ENCODE results near the gene SRRM1.
"Not testable (repeated sequence)": the region's sequence is repeated elsewhere in the genome, so short reads cannot be mapped to it uniquely, and the experiment has no call there.

Gene SRRM1

DNA sequence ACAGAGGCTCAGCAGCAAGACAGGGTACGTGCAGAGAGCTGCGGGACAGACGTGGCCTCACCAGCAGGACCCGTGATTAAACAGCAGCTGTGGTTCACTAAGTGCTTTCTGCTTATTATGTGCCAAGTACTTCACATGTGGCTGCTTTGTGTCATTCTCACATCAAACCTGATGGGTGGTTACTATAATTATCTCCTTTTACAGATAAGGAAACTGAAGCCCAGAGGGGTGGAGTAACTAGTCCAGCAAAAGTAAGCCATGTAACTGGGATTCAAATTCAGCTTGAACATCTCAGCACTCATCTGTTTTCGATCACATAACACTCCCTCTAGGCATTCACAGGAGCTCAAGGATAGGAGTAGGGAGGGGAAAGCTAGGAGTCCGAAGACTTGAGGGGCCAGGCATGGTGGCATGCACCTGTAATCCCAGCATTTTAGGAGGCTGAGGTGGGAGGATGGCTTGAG is 51.3 kb downstream of the SRRM1 start:
- peak overlapping the region; percentile 59 for H3K4me3 ChIP-seq (IDR thresholded peaks at IDR 0.05; ENCODE audit: insufficient read depth, low read depth, low read length)
- peak overlapping the region; percentile 88 for H3K4me2 ChIP-seq
- TF ChIP-seq, protein P1, sequence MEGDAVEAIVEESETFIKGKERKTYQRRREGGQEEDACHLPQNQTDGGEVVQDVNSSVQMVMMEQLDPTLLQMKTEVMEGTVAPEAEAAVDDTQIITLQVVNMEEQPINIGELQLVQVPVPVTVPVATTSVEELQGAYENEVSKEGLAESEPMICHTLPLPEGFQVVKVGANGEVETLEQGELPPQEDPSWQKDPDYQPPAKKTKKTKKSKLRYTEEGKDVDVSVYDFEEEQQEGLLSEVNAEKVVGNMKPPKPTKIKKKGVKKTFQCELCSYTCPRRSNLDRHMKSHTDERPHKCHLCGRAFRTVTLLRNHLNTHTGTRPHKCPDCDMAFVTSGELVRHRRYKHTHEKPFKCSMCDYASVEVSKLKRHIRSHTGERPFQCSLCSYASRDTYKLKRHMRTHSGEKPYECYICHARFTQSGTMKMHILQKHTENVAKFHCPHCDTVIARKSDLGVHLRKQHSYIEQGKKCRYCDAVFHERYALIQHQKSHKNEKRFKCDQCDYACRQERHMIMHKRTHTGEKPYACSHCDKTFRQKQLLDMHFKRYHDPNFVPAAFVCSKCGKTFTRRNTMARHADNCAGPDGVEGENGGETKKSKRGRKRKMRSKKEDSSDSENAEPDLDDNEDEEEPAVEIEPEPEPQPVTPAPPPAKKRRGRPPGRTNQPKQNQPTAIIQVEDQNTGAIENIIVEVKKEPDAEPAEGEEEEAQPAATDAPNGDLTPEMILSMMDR (conservative IDR thresholded peaks at IDR 0.05; ENCODE audit: low read depth, low read length): 0 out of 2 replicates have a peak, but pooled peaks have one; percentile 15
- H3K27ac ChIP-seq: peak overlapping the region; percentile 60
- peaks cover 41% of the 10 kb centered on the region for H3K4me1 ChIP-seq (ENCODE audit: low read depth, poor library complexity, severe bottlenecking)
- H2AFZ ChIP-seq (ENCODE audit: low read depth): peak overlapping the region; percentile 68
- H4K20me1 ChIP-seq (ENCODE audit: insufficient read depth): no peaks in the 10 kb centered on the region
- no peaks in the 10 kb centered on the region for H3K36me3 ChIP-seq (ENCODE audit: insufficient read depth)
- H3K27me3 ChIP-seq (ENCODE audit: insufficient read depth, low read depth): no peaks in the 10 kb centered on the region
- no peaks in the 10 kb centered on the region for H3K79me2 ChIP-seq (ENCODE audit: insufficient read depth, low read depth)
- peak overlapping the region; percentile 26; the same call in 1 of the 2 replicates for H3K9ac ChIP-seq

DNA sequence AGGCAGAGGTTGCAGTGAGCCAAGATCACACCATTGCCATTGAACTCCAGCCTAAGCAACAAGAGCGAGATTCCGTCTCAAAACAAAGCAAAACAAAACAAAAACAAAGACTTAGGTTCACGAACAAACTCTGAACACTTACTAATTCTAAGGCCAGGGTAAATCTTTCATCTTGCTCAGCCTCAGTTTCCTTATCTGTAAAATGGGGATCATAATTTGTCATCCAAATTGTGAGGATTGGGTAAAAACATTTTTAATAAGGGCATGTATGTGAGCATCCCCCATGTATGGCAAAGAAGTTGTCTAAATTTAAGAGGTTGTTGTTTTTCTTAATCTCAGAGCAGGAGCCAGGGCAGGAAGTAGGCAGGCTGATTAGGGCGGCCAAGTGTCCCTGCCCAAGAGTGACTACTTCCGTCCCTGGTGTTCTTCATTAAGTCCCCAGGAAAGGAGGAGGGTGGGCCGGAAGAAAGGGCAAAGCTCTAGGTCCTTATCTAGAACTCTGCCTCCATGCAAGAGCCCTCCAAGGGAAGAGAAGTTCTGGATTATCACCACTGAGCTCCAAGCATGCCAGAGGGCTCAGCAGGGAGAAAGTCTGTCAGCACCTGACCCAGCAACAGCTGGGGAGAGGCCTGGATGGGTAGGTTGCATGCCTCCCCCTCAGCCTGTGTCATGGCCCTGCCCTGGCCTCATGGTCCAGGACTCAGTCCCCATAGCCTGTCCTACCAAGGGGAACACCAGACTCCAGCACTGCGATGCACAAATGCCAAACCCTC is 52.3 kb downstream of the SRRM1 start:
- Histone ChIP-seq H3K79me2 (ENCODE audit: insufficient read depth, low read depth) (no peaks in the 10 kb centered on the region), H3K27ac (no peak overlapping the region), H3K9ac (no peak overlapping the region), H3K4me1 (ENCODE audit: low read depth, poor library complexity, severe bottlenecking) (peaks cover 41% of the 10 kb centered on the region), H3K36me3 (ENCODE audit: insufficient read depth) (no peaks in the 10 kb centered on the region), H4K20me1 (ENCODE audit: insufficient read depth) (no peaks in the 10 kb centered on the region), H3K27me3 (ENCODE audit: insufficient read depth, low read depth) (no peaks in the 10 kb centered on the region), H2AFZ (ENCODE audit: low read depth) (no peak overlapping the region), H3K4me3 (IDR thresholded peaks at IDR 0.05; ENCODE audit: insufficient read depth, low read depth, low read length) (no peak overlapping the region), H3K4me2 (peak overlapping the region; percentile 88; the same call in 1 of the 2 replicates)
- TF ChIP-seq, protein P1 (conservative IDR thresholded peaks at IDR 0.05; ENCODE audit: low read depth, low read length): no peak

DNA sequence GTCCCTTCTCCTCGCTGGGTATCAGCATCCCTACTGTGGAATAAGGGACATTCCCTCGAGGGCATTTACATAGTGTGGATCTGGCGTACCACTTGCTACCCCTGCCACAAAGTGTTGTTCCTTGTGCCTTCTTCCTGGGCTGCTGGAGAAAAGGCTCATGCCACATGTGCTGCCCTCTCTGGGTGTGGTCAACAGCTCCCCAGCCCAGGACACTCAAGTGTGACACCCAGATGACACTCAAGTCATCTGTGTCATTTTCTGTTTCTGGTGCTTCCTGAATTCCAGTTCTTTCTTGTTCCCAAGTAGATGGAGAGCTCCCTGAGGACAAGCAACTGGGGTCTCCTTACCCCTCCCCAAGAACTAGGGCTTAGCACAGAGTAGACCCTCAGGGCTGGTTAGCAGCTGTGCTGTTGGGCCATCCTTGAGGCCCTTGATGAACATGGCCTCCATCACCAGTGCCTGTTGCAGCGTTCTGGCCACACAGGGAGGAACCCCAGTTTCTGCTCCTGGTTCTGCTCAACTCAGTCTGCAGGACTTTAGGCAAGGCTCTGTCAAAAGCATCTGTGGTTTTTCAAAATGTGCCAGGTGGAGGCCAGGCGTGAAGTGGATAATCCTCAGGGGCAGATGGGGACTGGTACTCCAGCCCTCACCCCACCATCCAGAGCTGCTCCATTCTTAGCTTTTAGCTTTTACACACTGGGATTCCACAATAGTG is 53.1 kb downstream of the SRRM1 start:
- Histone ChIP-seq H3K27me3 (ENCODE audit: insufficient read depth, low read depth) (no peaks in the 10 kb centered on the region), H3K9ac (no peak overlapping the region), H4K20me1 (ENCODE audit: insufficient read depth) (no peaks in the 10 kb centered on the region), H2AFZ (ENCODE audit: low read depth) (no peak overlapping the region; the same call in 1 of the 2 replicates), H3K4me3 (IDR thresholded peaks at IDR 0.05; ENCODE audit: insufficient read depth, low read depth, low read length) (no peak overlapping the region), H3K27ac (no peak overlapping the region), H3K4me2 (peak overlapping the region; percentile 33; the same call in 1 of the 2 replicates), H3K4me1 (ENCODE audit: low read depth, poor library complexity, severe bottlenecking) (peaks cover 41% of the 10 kb centered on the region), H3K79me2 (ENCODE audit: insufficient read depth, low read depth) (no peaks in the 10 kb centered on the region), H3K36me3 (ENCODE audit: insufficient read depth) (no peaks in the 10 kb centered on the region)
- TF ChIP-seq, protein P1 (conservative IDR thresholded peaks at IDR 0.05; ENCODE audit: low read depth, low read length): no peak

DNA sequence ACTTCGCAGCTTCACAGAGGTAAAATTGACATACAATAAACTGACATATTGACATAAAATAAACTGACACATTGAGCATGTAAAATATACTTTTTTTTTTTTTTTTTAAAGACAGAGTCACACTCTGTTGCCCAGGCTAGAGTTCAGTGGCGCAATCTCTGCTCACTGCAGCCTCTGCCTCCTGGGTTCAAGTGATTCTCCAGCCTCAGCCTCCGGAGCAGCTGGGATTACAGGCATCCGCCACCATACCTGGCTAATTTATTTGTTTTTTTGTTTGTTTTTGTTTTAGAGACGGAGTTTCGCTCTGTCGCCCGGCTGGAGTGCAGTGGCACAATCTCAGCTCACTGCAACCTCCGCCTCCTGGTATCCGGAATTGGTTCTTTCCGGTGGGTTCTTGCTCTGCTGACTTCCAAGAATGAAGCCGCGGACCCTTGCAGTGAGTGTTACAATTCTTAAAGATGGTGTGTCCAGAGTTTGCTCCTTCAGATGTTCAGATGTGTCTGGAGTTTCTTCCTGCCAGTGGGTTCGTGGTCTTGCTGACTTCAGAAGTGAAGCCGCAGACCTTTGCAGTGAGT is 53.7 kb downstream of the SRRM1 start:
- TF ChIP-seq, protein P1 (conservative IDR thresholded peaks at IDR 0.05; ENCODE audit: low read depth, low read length): no peak
- Histone ChIP-seq H3K36me3 (ENCODE audit: insufficient read depth) (no peaks in the 10 kb centered on the region), H3K27me3 (ENCODE audit: insufficient read depth, low read depth) (no peaks in the 10 kb centered on the region), H3K4me2 (peak overlapping the region; percentile 33; the same call in 1 of the 2 replicates), H2AFZ (ENCODE audit: low read depth) (no peak overlapping the region; the same call in 1 of the 2 replicates), H3K4me3 (IDR thresholded peaks at IDR 0.05; ENCODE audit: insufficient read depth, low read depth, low read length) (no peak overlapping the region), H3K9ac (no peak overlapping the region), H4K20me1 (ENCODE audit: insufficient read depth) (no peaks in the 10 kb centered on the region), H3K4me1 (ENCODE audit: low read depth, poor library complexity, severe bottlenecking) (peaks cover 43% of the 10 kb centered on the region), H3K79me2 (ENCODE audit: insufficient read depth, low read depth) (no peaks in the 10 kb centered on the region), H3K27ac (no peak overlapping the region)

DNA sequence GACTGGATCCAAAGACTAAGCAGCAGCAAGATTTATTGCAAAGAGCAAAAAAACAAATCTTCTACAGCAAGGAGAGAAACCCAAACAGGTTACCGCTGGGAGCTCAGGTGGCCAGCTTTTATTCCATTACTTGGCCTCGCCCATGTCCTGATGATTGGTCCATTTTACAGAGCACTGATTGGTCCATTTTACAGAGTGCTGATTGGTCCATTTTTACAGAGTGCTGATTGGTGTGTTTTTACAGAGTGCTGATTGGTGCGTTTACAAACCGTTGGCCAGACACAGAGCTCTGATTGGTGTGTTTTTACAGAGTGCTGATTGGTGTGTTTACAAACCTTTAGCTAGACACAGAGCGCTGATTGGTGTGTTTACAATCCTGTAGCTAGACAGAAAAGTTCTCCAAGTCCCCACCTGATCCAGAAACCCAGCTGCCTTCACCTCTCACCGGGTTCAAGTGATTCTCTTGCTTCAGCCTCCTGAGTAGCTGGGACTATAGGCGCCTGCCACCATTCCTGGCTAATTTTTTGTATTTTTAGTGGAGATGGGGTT is 54.4 kb downstream of the SRRM1 start:
- H3K36me3 ChIP-seq (ENCODE audit: insufficient read depth); H3K79me2 ChIP-seq (ENCODE audit: insufficient read depth, low read depth); H3K9ac ChIP-seq; H4K20me1 ChIP-seq (ENCODE audit: insufficient read depth); H3K27ac ChIP-seq; H3K27me3 ChIP-seq (ENCODE audit: insufficient read depth, low read depth); H2AFZ ChIP-seq (ENCODE audit: low read depth); H3K4me3 ChIP-seq (IDR thresholded peaks at IDR 0.05; ENCODE audit: insufficient read depth, low read depth, low read length); H3K4me2 ChIP-seq: not testable (repeated sequence)
- peaks cover 50% of the 10 kb centered on the region for H3K4me1 ChIP-seq (ENCODE audit: low read depth, poor library complexity, severe bottlenecking)

DNA sequence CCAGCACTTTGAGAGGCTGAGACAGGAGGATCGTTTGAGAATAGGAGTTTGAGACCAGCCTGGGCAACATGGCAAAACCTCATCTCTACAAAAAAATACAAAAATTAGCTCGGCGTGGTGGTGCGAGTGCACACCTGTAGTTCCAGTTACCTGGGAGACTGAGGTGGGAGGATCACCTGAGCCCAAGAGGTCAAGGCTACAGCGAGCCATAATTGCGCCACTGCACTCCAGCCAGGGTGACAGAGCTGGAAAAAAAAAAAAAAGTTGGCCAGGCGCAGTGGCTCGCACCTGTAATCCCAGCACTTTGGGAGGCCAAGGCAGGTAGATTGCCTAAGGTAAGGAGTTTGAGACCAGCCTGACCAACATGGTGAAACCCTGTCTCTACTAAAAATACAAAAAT is 55.2 kb downstream of the SRRM1 start:
- H4K20me1 ChIP-seq (ENCODE audit: insufficient read depth); H3K9ac ChIP-seq; H3K4me3 ChIP-seq (IDR thresholded peaks at IDR 0.05; ENCODE audit: insufficient read depth, low read depth, low read length); H3K4me2 ChIP-seq; H2AFZ ChIP-seq (ENCODE audit: low read depth); H3K79me2 ChIP-seq (ENCODE audit: insufficient read depth, low read depth); H3K27me3 ChIP-seq (ENCODE audit: insufficient read depth, low read depth); H3K27ac ChIP-seq; H3K36me3 ChIP-seq (ENCODE audit: insufficient read depth): not testable (repeated sequence)
- peaks cover 52% of the 10 kb centered on the region for H3K4me1 ChIP-seq (ENCODE audit: low read depth, poor library complexity, severe bottlenecking)
